HEK293 (cell line): ENCODE results near the gene ENC1.

Source experiments
- ATF2 ChIP-seq: fragments of 450-650 bp; formaldehyde crosslinking; IDR thresholded peaks from 2 replicates; pipeline ENCODE4 v1.5.1; 2016; ENCODE audit warnings: missing biosample characterization, missing genetic modification characterization, low read depth
- BCL6B ChIP-seq: fragments of 450-650 bp; formaldehyde crosslinking; IDR thresholded peaks from 2 replicates; pipeline ENCODE4 v1.5.1; 2017; ENCODE audit warnings: missing biosample characterization, missing genetic modification characterization
- SALL2 ChIP-seq: fragments of 450-650 bp; formaldehyde crosslinking; IDR thresholded peaks from 2 replicates; pipeline ENCODE4 v1.5.0; 2017; ENCODE audit warnings: missing biosample characterization, mild to moderate bottlenecking, missing genetic modification characterization, borderline replicate concordance
- SP7 ChIP-seq: fragments of 450-650 bp; formaldehyde crosslinking; IDR thresholded peaks from 2 replicates; pipeline ENCODE4 v1.5.1; 2016; ENCODE audit warnings: missing biosample characterization, missing genetic modification characterization
- ZNF23 ChIP-seq: fragments of 450-650 bp; formaldehyde crosslinking; IDR thresholded peaks from 2 replicates; pipeline ENCODE4 v1.5.1; 2016; ENCODE audit warnings: missing biosample characterization, missing genetic modification characterization, borderline replicate concordance
- ZNF274 ChIP-seq, 2 experiments: fragments of 200-500 bp in 1 of 2; fragments of 450-650 bp in 1 of 2; sonication (Bioruptor generic) in 1 of 2; formaldehyde crosslinking in 1 of 2; IDR thresholded peaks; 2 replicates each; pipeline versions ENCODE4 v1.5.1 to v1.6.1; 2014 to 2016; ENCODE audit warnings: borderline replicate concordance in 1 of 2, inconsistent platforms in 1 of 2, low read length in 1 of 2, missing biosample characterization in 1 of 2, missing genetic modification characterization in 1 of 2
- ZNF398 ChIP-seq: fragments of 450-650 bp; formaldehyde crosslinking; IDR thresholded peaks from 2 replicates; pipeline ENCODE4 v1.5.1; 2017; ENCODE audit warnings: missing biosample characterization, missing genetic modification characterization
- ZNF521 ChIP-seq: fragments of 450-650 bp; formaldehyde crosslinking; IDR thresholded peaks from 2 replicates; pipeline ENCODE4 v1.5.1; 2017; ENCODE audit warnings: missing biosample characterization, mild to moderate bottlenecking, missing genetic modification characterization
- ZNF629 ChIP-seq: fragments of 450-650 bp; formaldehyde crosslinking; IDR thresholded peaks from 2 replicates; pipeline ENCODE4 v1.5.1; 2017; ENCODE audit warnings: missing biosample characterization, missing genetic modification characterization
- TF ChIP-seq, protein P1 (sequence below): fragments of 450-650 bp; formaldehyde crosslinking; IDR thresholded peaks from 2 replicates; pipeline ENCODE4 v1.5.1; 2016; ENCODE audit warnings: missing biosample characterization, missing genetic modification characterization
- TF ChIP-seq, protein P2 (sequence below): IDR thresholded peaks from 2 replicates; pipeline ENCODE4 v1.6.1; 2011; ENCODE audit warnings: mild to moderate bottlenecking, low read depth, low read length, borderline replicate concordance

DNA sequence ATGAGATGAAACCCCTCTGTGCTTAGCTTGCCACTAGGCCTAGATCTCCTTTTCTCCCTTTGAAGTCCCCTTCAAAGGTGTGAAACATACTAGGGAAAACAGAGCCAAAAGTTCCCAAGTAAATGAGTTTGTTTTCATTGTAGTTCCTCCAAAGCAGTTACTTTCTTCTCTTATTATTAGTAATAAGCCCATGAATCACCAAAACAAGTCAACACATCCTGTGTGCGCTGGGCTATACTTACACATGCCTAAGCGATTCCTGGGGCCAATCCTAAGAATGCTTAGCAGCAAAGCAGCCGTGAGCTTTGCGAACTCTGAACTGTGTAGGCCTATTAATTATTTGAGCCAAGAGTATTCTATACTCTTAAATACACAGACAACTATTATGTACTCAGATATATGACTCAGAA lies 7.6 kb downstream of the ENC1 start:
- TF ChIP-seq, protein P1, sequence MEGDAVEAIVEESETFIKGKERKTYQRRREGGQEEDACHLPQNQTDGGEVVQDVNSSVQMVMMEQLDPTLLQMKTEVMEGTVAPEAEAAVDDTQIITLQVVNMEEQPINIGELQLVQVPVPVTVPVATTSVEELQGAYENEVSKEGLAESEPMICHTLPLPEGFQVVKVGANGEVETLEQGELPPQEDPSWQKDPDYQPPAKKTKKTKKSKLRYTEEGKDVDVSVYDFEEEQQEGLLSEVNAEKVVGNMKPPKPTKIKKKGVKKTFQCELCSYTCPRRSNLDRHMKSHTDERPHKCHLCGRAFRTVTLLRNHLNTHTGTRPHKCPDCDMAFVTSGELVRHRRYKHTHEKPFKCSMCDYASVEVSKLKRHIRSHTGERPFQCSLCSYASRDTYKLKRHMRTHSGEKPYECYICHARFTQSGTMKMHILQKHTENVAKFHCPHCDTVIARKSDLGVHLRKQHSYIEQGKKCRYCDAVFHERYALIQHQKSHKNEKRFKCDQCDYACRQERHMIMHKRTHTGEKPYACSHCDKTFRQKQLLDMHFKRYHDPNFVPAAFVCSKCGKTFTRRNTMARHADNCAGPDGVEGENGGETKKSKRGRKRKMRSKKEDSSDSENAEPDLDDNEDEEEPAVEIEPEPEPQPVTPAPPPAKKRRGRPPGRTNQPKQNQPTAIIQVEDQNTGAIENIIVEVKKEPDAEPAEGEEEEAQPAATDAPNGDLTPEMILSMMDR (tag by site-specific recombination) = no peak
- no peak for TF ChIP-seq ZNF23
- no peak for TF ChIP-seq ZNF274 (IDR thresholded peaks at IDR 0.05; ENCODE audit: low read length)
- no peak for TF ChIP-seq ZNF274 (tag by site-specific recombination; IDR thresholded peaks at IDR 0.05; ENCODE audit: borderline replicate concordance)
- no peak for TF ChIP-seq SP7 (tag by site-specific recombination)
- no peak for TF ChIP-seq ZNF629 (tag by site-specific recombination)
- TF ChIP-seq ZNF398 (tag by site-specific recombination) = no peak
- TF ChIP-seq BCL6B (tag by site-specific recombination) = no peak
- TF ChIP-seq SALL2 (tag by site-specific recombination) = no peak
- TF ChIP-seq ZNF521 (tag by site-specific recombination) = no peak
- TF ChIP-seq, protein P2, sequence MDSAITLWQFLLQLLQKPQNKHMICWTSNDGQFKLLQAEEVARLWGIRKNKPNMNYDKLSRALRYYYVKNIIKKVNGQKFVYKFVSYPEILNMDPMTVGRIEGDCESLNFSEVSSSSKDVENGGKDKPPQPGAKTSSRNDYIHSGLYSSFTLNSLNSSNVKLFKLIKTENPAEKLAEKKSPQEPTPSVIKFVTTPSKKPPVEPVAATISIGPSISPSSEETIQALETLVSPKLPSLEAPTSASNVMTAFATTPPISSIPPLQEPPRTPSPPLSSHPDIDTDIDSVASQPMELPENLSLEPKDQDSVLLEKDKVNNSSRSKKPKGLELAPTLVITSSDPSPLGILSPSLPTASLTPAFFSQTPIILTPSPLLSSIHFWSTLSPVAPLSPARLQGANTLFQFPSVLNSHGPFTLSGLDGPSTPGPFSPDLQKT = no peak
- TF ChIP-seq ATF2 (tag by site-specific recombination) = no peak
